ENCODE results near the gene LRP10.

GRCh38 chr14:22847661-22848341 lies 23.7 kb upstream of the LRP10 start:
- no peak for TF ChIP-seq CTCF (IDR thresholded peaks at IDR 0.05)
- TF ChIP-seq EZH2 (IDR thresholded peaks at IDR 0.05; ENCODE audit: borderline replicate concordance, insufficient read depth, low read depth, low read length, poor library complexity, severe bottlenecking) = no peak
